Spleen (tissue), 7 donors: Measurements from ENCODE around the gene SOWAHA.

Experiments used
- POLR2A ChIP-seq, 3 donors: fragments of 450-650 bp; IDR thresholded peaks; one replicate each; pipeline ENCODE4 v1.5.1; 2017; ENCODE audit warnings: antibody characterized with exemption in 3 of 3, mild to moderate bottlenecking in 1 of 3
- POLR2AphosphoS5 ChIP-seq, 3 donors: sonication (generic); formaldehyde crosslinking; IDR thresholded peaks; one replicate each; pipeline ENCODE4 v1.5.1; 2017; ENCODE audit warnings: antibody characterized with exemption in 3 of 3
- TF ChIP-seq, protein P1 (sequence below), 11 experiments: fragments of 200-600 bp in 7 of 11; fragments of 450-650 bp in 4 of 11; sonication (generic) in 4 of 11; IDR thresholded peaks in 8 of 11; conservative IDR thresholded peaks in 3 of 11; 1 replicate in 7 of 11; 2 replicates in 4 of 11; pipeline versions ENCODE4 v1.4.0 to v1.8.0; 2016 to 2021; ENCODE audit warnings: antibody characterized with exemption in 11 of 11, inconsistent platforms in 4 of 11, mild to moderate bottlenecking in 1 of 11
- donor health status: DM: no; HTN: no; CAD: no; lungs with moderate emphysema.
- donor health status: DM: no; HTN: no; CAD: no.
- donor health status: DM: no; HTN: no; CAD: no.

DNA sequence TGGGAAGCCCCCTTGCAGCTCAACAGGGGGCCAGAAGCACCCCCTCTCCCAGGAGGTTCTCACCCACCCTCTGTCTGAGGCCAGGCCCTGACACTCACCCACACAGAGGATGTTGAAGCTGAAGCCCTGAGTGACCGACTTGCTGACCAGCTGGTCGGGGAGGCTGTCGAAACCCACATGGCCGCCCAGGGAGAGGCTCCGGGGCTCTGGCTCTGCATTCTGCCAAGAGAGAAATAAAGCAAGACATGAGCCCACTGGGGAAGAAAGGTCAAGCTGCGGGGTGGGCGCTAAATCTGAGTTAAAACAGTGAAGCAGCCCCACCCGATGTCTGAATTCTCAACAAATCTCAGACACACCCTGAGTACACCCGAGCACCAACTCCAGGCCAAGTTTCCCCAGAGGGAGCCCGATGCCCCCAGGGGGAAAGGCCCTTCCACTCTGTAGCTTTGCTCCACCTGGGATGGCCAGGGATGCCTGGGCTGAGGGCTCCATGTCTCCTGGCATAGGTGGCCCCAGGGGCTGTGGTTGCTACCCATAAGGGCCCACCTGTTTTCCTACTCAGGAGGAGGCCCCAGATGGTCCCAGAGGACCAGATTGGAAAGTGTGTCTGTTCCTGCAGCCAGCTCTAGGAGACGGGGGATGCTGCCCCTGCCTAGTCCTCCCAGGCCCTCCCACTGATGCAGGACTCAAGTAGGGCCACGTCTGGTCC is 47.6 kb upstream of the SOWAHA start:
- TF ChIP-seq, protein P1, sequence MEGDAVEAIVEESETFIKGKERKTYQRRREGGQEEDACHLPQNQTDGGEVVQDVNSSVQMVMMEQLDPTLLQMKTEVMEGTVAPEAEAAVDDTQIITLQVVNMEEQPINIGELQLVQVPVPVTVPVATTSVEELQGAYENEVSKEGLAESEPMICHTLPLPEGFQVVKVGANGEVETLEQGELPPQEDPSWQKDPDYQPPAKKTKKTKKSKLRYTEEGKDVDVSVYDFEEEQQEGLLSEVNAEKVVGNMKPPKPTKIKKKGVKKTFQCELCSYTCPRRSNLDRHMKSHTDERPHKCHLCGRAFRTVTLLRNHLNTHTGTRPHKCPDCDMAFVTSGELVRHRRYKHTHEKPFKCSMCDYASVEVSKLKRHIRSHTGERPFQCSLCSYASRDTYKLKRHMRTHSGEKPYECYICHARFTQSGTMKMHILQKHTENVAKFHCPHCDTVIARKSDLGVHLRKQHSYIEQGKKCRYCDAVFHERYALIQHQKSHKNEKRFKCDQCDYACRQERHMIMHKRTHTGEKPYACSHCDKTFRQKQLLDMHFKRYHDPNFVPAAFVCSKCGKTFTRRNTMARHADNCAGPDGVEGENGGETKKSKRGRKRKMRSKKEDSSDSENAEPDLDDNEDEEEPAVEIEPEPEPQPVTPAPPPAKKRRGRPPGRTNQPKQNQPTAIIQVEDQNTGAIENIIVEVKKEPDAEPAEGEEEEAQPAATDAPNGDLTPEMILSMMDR (IDR thresholded peaks at IDR 0.05 in 8 of 11, conservative IDR thresholded peaks at IDR 0.05 in 3 of 11), result no peak
- TF ChIP-seq POLR2A (IDR thresholded peaks at IDR 0.05) (no peak), POLR2AphosphoS5 (IDR thresholded peaks at IDR 0.05) (no peak)
